Pulmonary artery endothelial cell (primary cell): ENCODE measurements around the gene PPP1R7. TPM values are rescaled to one million over a fixed set of nuclear protein-coding genes. Genes with fewer than 3 reads are reported as not detected.

Experiments used
- DNase-seq: peaks from one replicate; pipeline ENCODE4 v3.0.0-alpha.2; 2011; ENCODE audit warnings: low read depth, low spot score
- total RNA-seq: library from RNA; depleted of rRNA; stranded (reverse); fragments of >200 nt; gene quantifications from 2 replicates; pipeline ENCODE4 v1.2.3, GENCODE V29; 2014

The PPP1R7 gene
- total RNA-seq, 1 donor from 2014 or later = 45.9 TPM

GRCh38 chr2:241228081-241228859, 78.0 kb downstream of the PPP1R7 start:
- DNase-seq = no peak

- no peak for DNase-seq
Measured at GRCh38 chr2:241228860-241229516, 78.7 kb downstream of the PPP1R7 start.

- no peak for DNase-seq
Measured at GRCh38 chr2:241229563-241230401, 79.5 kb downstream of the PPP1R7 start.

DNA sequence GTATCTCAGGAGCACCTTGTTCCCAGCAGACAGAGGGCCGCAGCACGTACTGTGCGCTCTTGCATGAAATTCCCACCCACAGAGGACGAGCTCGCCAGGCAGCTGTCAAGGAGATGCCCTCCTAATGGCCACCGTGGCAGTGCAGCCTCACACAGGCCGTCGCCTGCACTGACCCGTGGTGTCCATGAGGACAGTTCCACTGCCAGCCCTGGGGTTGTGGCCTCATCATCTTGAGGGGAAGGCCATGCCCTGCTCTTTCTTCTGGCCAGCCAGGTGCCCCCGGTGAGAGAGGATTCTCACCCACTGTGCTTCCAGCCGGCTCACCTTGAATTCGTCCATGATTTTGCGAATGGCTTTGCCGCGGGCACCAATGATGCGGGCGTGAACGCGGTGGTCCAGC, 80.2 kb downstream of the PPP1R7 start:
- DNase-seq = no peak

- no peak for DNase-seq
Measured at GRCh38 chr2:241232736-241233575, 82.7 kb downstream of the PPP1R7 start.

Other genes starting within 250 kb of the PPP1R7 start
- not detected in 2 replicates for gene CROCC2, start 244.1 kb upstream of the PPP1R7 start, total RNA-seq
- gene SNED1, start 151.8 kb upstream of the PPP1R7 start, total RNA-seq = 12.8 and 16.6 TPM in 2 replicates
- gene MTERF4, start 48.2 kb upstream of the PPP1R7 start, total RNA-seq = 48.1 TPM in 2 replicates
- gene PASK, start 995 bp upstream of the PPP1R7 start, total RNA-seq = 5.5 and 10.5 TPM in 2 replicates
- gene ANO7, start 38.2 kb downstream of the PPP1R7 start, total RNA-seq = 0.25 and 0.59 TPM in 2 replicates
- gene HDLBP, start 165.2 kb downstream of the PPP1R7 start, total RNA-seq = 765 and 980 TPM in 2 replicates
- gene SEPTIN2, start 165.5 kb downstream of the PPP1R7 start, total RNA-seq = 499 and 544 TPM in 2 replicates
- 37.2 and 41.6 TPM in 2 replicates for gene FARP2, start 205.8 kb downstream of the PPP1R7 start, total RNA-seq